HL-60/S4 treated with retinoic acid at 250 ng/mL for 4 days and 3 days (cell line): ENCODE data around the gene KLF3.

Experiments
- in situ Hi-C: fragments of 300-500 bp; cut with MboI; formaldehyde crosslinking; loops from 2 replicates; pipeline ENCODE4 v1.7.0; 2022; ENCODE audit warnings: low sequenced_read_pairs

The KLF3 gene

GRCh38 chr4:38693569-38693968 lies 29.6 kb downstream of the KLF3 start:
- in situ Hi-C loops: no loop called here

- in situ Hi-C loops: no loop called here
Measured at GRCh38 chr4:38694330-38694729, 30.3 kb downstream of the KLF3 start.

GRCh38 chr4:38695809-38696208 lies 31.8 kb downstream of the KLF3 start:
- in situ Hi-C loops: no loop called here

- in situ Hi-C loops: no loop called here
Measured at GRCh38 chr4:38696697-38697096, 32.7 kb downstream of the KLF3 start.

GRCh38 chr4:38698176-38698575 lies 34.2 kb downstream of the KLF3 start:
- in situ Hi-C loops: no loop called here

GRCh38 chr4:38699112-38699511 lies 35.1 kb downstream of the KLF3 start:
- in situ Hi-C loops: no loop called here

- in situ Hi-C loops: no loop called here
Measured at GRCh38 chr4:38703635-38704034, 39.6 kb downstream of the KLF3 start.

GRCh38 chr4:38704622-38705154 lies 40.7 kb downstream of the KLF3 start:
- in situ Hi-C loops: no loop called here

GRCh38 chr4:38706301-38706700 lies 42.3 kb downstream of the KLF3 start:
- in situ Hi-C loops: no loop called here

- in situ Hi-C loops: no loop called here
Measured at GRCh38 chr4:38710053-38710452, 46.1 kb downstream of the KLF3 start.

- in situ Hi-C loops: no loop called here
Measured at GRCh38 chr4:38711066-38711465, 47.1 kb downstream of the KLF3 start.

- in situ Hi-C loops: no loop called here
Measured at GRCh38 chr4:38715050-38715449, 51.1 kb downstream of the KLF3 start.

GRCh38 chr4:38716256-38716655 lies 52.3 kb downstream of the KLF3 start:
- in situ Hi-C loops: no loop called here

- in situ Hi-C loops: no loop called here
Measured at GRCh38 chr4:38717604-38718003, 53.6 kb downstream of the KLF3 start.

- in situ Hi-C loops: no loop called here
Measured at GRCh38 chr4:38723114-38723513, 59.1 kb downstream of the KLF3 start.

- in situ Hi-C loops: no loop called here
Measured at GRCh38 chr4:38723726-38724474, 59.9 kb downstream of the KLF3 start.

- in situ Hi-C loops: no loop called here
Measured at GRCh38 chr4:38724475-38724808, 60.4 kb downstream of the KLF3 start.

GRCh38 chr4:38728631-38729141 lies 64.7 kb downstream of the KLF3 start:
- in situ Hi-C loops: loop anchor here (25.0 kb wide), 1 partner anchor 666 kb away; no protein-coding TSS in a partner anchor

- in situ Hi-C loops: loop anchor here (10.0 to 25.0 kb wide), 2 partner anchors 556 to 668 kb away; no protein-coding TSS in a partner anchor
Measured at GRCh38 chr4:38730493-38730829, 66.5 kb downstream of the KLF3 start.

- in situ Hi-C loops: loop anchor here (10.0 to 25.0 kb wide), 2 partner anchors 556 to 669 kb away; no protein-coding TSS in a partner anchor
Measured at GRCh38 chr4:38730830-38731646, 67.0 kb downstream of the KLF3 start.

- in situ Hi-C loops: loop anchor here (10.0 to 25.0 kb wide), 2 partner anchors 559 to 671 kb away; no protein-coding TSS in a partner anchor
Measured at GRCh38 chr4:38733663-38734062, 69.7 kb downstream of the KLF3 start.

- in situ Hi-C loops: loop anchor here (10.0 to 25.0 kb wide), 2 partner anchors 560 to 672 kb away; no protein-coding TSS in a partner anchor
Measured at GRCh38 chr4:38734446-38734845, 70.4 kb downstream of the KLF3 start.
